Measurements from ENCODE around the gene P2RX6.

GRCh38 chr22:21067075-21067900 lies 52.3 kb downstream of the P2RX6 start:
- TF ChIP-seq TAF1 (IDR thresholded peaks at IDR 0.05; ENCODE audit: low read depth, low read length) = no peak
- TF ChIP-seq SPI1 (IDR thresholded peaks at IDR 0.05; ENCODE audit: low read depth, low read length) = no peak
- TF ChIP-seq POLR2AphosphoS5 (IDR thresholded peaks at IDR 0.05; ENCODE audit: low read depth, low read length) = no peak
- TF ChIP-seq POLR2A (IDR thresholded peaks at IDR 0.05; ENCODE audit: low read depth, low read length) = no peak
